Measurements from ENCODE around the gene GRIK2. TPM values are rescaled to one million over a fixed set of nuclear protein-coding genes. Genes with fewer than 3 reads are reported as not detected.
"Not testable (repeated sequence)": the region's sequence is repeated elsewhere in the genome, so short reads cannot be mapped to it uniquely, and the experiment has no call there.

The GRIK2 gene
- total RNA-seq, 4 donors from 2014 or later: 1.6 to 8.9 (median 8.6) TPM; not detected in 1

DNA sequence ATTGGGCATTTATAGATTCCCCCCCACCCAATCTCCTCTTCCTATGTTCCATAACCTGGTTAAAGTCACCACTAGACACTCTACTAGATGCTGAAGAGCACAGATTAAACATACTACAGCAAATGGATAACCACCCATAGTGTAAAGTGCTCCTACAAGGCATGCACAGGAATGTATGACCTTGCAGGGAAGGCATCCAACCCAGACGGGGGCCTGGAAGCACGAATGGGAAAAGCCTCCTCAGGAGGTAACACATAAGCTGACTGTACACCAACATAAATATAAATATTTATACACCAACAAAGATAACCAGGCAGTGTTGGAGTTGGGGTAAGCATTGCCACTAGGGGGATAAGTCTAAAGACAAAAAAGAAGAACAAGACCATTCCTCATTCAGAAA is 691.7 kb downstream of the GRIK2 start:
- no peaks in the 10 kb centered on the region for H3K9me3 ChIP-seq
- TF ChIP-seq, protein P1, sequence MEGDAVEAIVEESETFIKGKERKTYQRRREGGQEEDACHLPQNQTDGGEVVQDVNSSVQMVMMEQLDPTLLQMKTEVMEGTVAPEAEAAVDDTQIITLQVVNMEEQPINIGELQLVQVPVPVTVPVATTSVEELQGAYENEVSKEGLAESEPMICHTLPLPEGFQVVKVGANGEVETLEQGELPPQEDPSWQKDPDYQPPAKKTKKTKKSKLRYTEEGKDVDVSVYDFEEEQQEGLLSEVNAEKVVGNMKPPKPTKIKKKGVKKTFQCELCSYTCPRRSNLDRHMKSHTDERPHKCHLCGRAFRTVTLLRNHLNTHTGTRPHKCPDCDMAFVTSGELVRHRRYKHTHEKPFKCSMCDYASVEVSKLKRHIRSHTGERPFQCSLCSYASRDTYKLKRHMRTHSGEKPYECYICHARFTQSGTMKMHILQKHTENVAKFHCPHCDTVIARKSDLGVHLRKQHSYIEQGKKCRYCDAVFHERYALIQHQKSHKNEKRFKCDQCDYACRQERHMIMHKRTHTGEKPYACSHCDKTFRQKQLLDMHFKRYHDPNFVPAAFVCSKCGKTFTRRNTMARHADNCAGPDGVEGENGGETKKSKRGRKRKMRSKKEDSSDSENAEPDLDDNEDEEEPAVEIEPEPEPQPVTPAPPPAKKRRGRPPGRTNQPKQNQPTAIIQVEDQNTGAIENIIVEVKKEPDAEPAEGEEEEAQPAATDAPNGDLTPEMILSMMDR (IDR thresholded peaks at IDR 0.05): no peak
- TF ChIP-seq POLR2A (IDR thresholded peaks at IDR 0.05): no peak
- no peak for DNase-seq
- H3K36me3 ChIP-seq: no peaks in the 10 kb centered on the region
- no peak overlapping the region for H3K27ac ChIP-seq
- no peaks in the 10 kb centered on the region for H3K4me1 ChIP-seq
- no peaks in the 10 kb centered on the region for H3K27me3 ChIP-seq
- H3K4me3 ChIP-seq: no peak overlapping the region

- not testable (repeated sequence) for H3K4me1 ChIP-seq, DNase-seq, H3K27ac ChIP-seq, H3K9me3 ChIP-seq, H3K4me3 ChIP-seq, H3K36me3 ChIP-seq, H3K27me3 ChIP-seq
Observed at GRCh38 chr6:102088160-102088559, 694.7 kb downstream of the GRIK2 start.

- no peak for TF ChIP-seq POLR2A (IDR thresholded peaks at IDR 0.05)
- TF ChIP-seq, protein P1 (IDR thresholded peaks at IDR 0.05): no peak
- H3K4me1 ChIP-seq: no peaks in the 10 kb centered on the region
- no peaks in the 10 kb centered on the region for H3K27me3 ChIP-seq
- H3K9me3 ChIP-seq: no peaks in the 10 kb centered on the region
- H3K27ac ChIP-seq: no peak overlapping the region
- no peaks in the 10 kb centered on the region for H3K36me3 ChIP-seq
- DNase-seq: no peak
- H3K4me3 ChIP-seq: no peak overlapping the region
Observed at GRCh38 chr6:102114402-102114801, 720.9 kb downstream of the GRIK2 start.

- no peaks in the 10 kb centered on the region for H3K9me3 ChIP-seq
- no peak overlapping the region for H3K27ac ChIP-seq
- H3K27me3 ChIP-seq: no peaks in the 10 kb centered on the region
- DNase-seq: no peak
- TF ChIP-seq POLR2A (IDR thresholded peaks at IDR 0.05): no peak
- TF ChIP-seq, protein P1 (IDR thresholded peaks at IDR 0.05): no peak
- H3K4me3 ChIP-seq: no peak overlapping the region
- no peaks in the 10 kb centered on the region for H3K36me3 ChIP-seq
- H3K4me1 ChIP-seq: no peaks in the 10 kb centered on the region
Observed at GRCh38 chr6:102115911-102116310, 722.4 kb downstream of the GRIK2 start.

DNA sequence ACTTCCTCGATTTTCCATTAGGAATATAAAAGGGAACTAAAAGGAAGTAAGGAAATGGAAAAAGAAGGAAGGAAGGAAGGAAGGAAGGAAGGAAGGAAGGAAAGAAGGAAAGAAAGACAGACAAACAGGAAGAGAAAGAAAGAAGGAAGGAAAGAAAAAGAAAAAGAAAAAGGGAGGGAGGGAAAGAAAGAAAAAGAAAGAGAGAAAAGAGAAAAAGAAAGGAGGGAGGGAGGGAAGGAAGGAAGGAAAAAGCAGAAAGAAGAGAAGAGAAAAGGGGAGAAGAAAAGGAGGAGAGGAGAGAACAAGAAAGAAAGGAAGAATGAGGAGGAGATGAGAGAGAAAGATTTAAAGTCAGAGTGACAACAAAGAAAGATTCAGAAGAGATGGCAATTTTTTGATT is 724.5 kb downstream of the GRIK2 start:
- H3K27ac ChIP-seq: no peak overlapping the region
- TF ChIP-seq POLR2A (IDR thresholded peaks at IDR 0.05): no peak
- TF ChIP-seq, protein P1 (IDR thresholded peaks at IDR 0.05): no peak
- H3K36me3 ChIP-seq: no peaks in the 10 kb centered on the region
- no peaks in the 10 kb centered on the region for H3K27me3 ChIP-seq
- H3K4me1 ChIP-seq: no peaks in the 10 kb centered on the region
- H3K9me3 ChIP-seq: no peaks in the 10 kb centered on the region
- H3K4me3 ChIP-seq: no peak overlapping the region
- no peak for DNase-seq

Data from Peyer's patch (tissue), 4 donors.